Neural cell (in vitro differentiated cells): Measurements from ENCODE around the gene LCT. TPM values are rescaled to one million over a fixed set of nuclear protein-coding genes. Genes with fewer than 3 reads are reported as not detected.
"Not testable (repeated sequence)": the region's sequence is repeated elsewhere in the genome, so short reads cannot be mapped to it uniquely, and the experiment has no call there.

Source experiments
- H2AFZ ChIP-seq: fragments of 200-600, 300-800 bp; sonication (generic), shearing (Covaris generic); 2 replicates; pipeline ENCODE4 v1.6.0; 2014; ENCODE audit warnings: low read depth, mild to moderate bottlenecking, antibody characterized with exemption, low read length, moderate library complexity
- H3F3A ChIP-seq: fragments of 200-600 bp; shearing (Covaris generic); 2 replicates; pipeline ENCODE4 v1.6.1; 2016; ENCODE audit warnings: mild to moderate bottlenecking, moderate library complexity, mixed read lengths, antibody characterized with exemption, low read length; ENCODE audit not compliant: insufficient read depth, poor library complexity, severe bottlenecking
- H3K27ac ChIP-seq: fragments of 200-600, 300-800 bp; sonication (generic), shearing (Covaris generic); 2 replicates; pipeline ENCODE4 v1.5.1; 2014; ENCODE audit warnings: mild to moderate bottlenecking, low read length, moderate library complexity
- H3K27me3 ChIP-seq: fragments of 300-800, 200-600 bp; sonication (generic), shearing (Covaris generic); 2 replicates; pipeline ENCODE4 v1.6.0; 2014; ENCODE audit warnings: mild to moderate bottlenecking, low read depth, low read length, moderate library complexity; ENCODE audit not compliant: insufficient read depth
- H3K36me3 ChIP-seq: fragments of 300-800, 200-600 bp; sonication (generic), shearing (Covaris generic); 2 replicates; pipeline ENCODE4 v1.5.1; 2014; ENCODE audit warnings: mild to moderate bottlenecking, antibody characterized with exemption, low read length, moderate library complexity; ENCODE audit not compliant: insufficient read depth
- H3K4me2 ChIP-seq: fragments of 300-800, 200-600 bp; sonication (generic), shearing (Covaris generic); 2 replicates; pipeline ENCODE4 v1.6.0; 2014; ENCODE audit warnings: mild to moderate bottlenecking, low read length
- H3K4me3 ChIP-seq: fragments of 300-800, 200-600 bp; sonication (generic), shearing (Covaris generic); 2 replicates; pipeline ENCODE4 v1.5.1; 2014; ENCODE audit warnings: mild to moderate bottlenecking, low read length, moderate library complexity
- H3K79me2 ChIP-seq: fragments of 200-600 bp; shearing (Covaris generic); replicated peaks from 2 replicates; pipeline ENCODE4 v1.6.0; 2014; ENCODE audit warnings: mild to moderate bottlenecking, low read length, moderate library complexity; ENCODE audit not compliant: insufficient read depth
- H3K9ac ChIP-seq: fragments of 300-800, 200-600 bp; sonication (generic), shearing (Covaris generic); 2 replicates; pipeline ENCODE4 v1.6.1; 2016; ENCODE audit warnings: mild to moderate bottlenecking, low read length, mixed read lengths
- H3K9me2 ChIP-seq: fragments of 200-600 bp; shearing (Covaris generic); 2 replicates; pipeline ENCODE4 v1.6.1; 2016; ENCODE audit warnings: mild to moderate bottlenecking, low read length, mixed read lengths; ENCODE audit not compliant: insufficient read depth
- H3K9me3 ChIP-seq: fragments of 200-600, 300-800 bp; sonication (generic), shearing (Covaris generic); 2 replicates; pipeline ENCODE4 v1.6.1; 2016; ENCODE audit warnings: mild to moderate bottlenecking, mixed run types, low read length, moderate library complexity, mixed read lengths
- H4K20me1 ChIP-seq: fragments of 200-600 bp; shearing (Covaris generic); 2 replicates; pipeline ENCODE4 v1.6.1; 2016; ENCODE audit warnings: mild to moderate bottlenecking, mixed run types; ENCODE audit not compliant: insufficient read depth
- CTCF ChIP-seq: fragments of 450-650 bp; IDR thresholded peaks from 2 replicates; pipeline ENCODE4 v1.5.1; 2014; ENCODE audit warnings: antibody characterized with exemption, mild to moderate bottlenecking, moderate library complexity; ENCODE audit not compliant: poor library complexity, severe bottlenecking
- EP300 ChIP-seq: fragments of 450-650 bp; conservative IDR thresholded peaks from 2 replicates; pipeline ENCODE4 v1.6.1; 2014; ENCODE audit warnings: antibody characterized with exemption, mild to moderate bottlenecking, moderate library complexity; ENCODE audit not compliant: poor library complexity, severe bottlenecking
- EZH2 ChIP-seq: fragments of 200-600, 300-800 bp; shearing (Covaris generic), sonication (generic); IDR thresholded peaks from 2 replicates; pipeline ENCODE4 v1.6.1; 2014; ENCODE audit warnings: antibody characterized with exemption, low read length, borderline replicate concordance, mild to moderate bottlenecking; ENCODE audit not compliant: insufficient read depth, poor library complexity, severe bottlenecking
- MXI1 ChIP-seq: fragments of 450-650 bp; conservative IDR thresholded peaks from 2 replicates; pipeline ENCODE4 v1.6.1; 2014; ENCODE audit warnings: antibody characterized with exemption, mild to moderate bottlenecking; ENCODE audit not compliant: poor library complexity, severe bottlenecking
- POLR2AphosphoS5 ChIP-seq: IDR thresholded peaks from 2 replicates; pipeline ENCODE4 v1.6.1; 2012
- RAD21 ChIP-seq: fragments of 450-650 bp; conservative IDR thresholded peaks from 2 replicates; pipeline ENCODE4 v1.6.1; 2014; ENCODE audit warnings: antibody characterized with exemption, mild to moderate bottlenecking, moderate library complexity
- SMC3 ChIP-seq: fragments of 450-650 bp; conservative IDR thresholded peaks from 2 replicates; pipeline ENCODE4 v1.6.1; 2014; ENCODE audit warnings: antibody characterized with exemption, mild to moderate bottlenecking, moderate library complexity; ENCODE audit not compliant: poor library complexity
- TAF1 ChIP-seq: IDR thresholded peaks from 2 replicates; pipeline ENCODE4 v1.6.1; 2012; ENCODE audit warnings: low read depth
- polyA plus RNA-seq: library from polyadenylated mRNA; depleted of rRNA; stranded (reverse); fragments of >200 nt; gene quantifications from 2 replicates; pipeline ENCODE4 v1.2.3, GENCODE V29; 2014
- TF ChIP-seq, protein P1 (sequence below): IDR thresholded peaks from 2 replicates; pipeline ENCODE4 v1.6.1; 2012; ENCODE audit warnings: borderline replicate concordance

LCT gene
- polyA plus RNA-seq, 1 donor from 2014 or later, result not detected

DNA sequence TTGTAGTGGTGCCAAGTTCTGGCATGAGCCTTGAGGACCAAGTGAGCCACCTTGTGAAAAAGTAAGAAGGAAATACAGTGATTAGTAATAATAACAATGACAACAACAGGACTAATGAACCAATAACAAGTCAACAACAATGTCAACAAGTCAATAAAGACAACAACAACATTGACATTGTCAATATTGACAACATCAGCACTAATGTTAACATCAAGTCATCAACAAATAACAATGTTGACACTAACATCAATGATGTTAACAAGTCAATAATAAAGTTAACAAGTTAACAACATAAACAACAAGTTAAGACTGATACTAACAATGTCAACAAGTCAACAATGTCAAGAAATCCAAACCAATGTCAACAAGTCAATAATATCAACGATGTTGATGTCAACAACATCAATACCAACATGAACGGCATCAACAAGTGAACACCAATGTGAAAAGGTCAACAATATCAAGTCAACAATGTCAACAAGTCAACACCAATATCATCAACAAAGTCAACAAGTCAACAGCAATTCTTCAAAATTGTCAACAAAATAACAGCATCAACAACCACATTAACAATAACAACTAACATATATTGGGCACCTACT is 24.0 kb downstream of the LCT start:
- Histone ChIP-seq H3K27me3 (no peaks in the 10 kb centered on the region), H3K9ac (no peak overlapping the region), H3K4me3 (no peak overlapping the region), H3K79me2 (no peaks in the 10 kb centered on the region), H3K4me2 (no peak overlapping the region), H3K9me3 (no peaks in the 10 kb centered on the region), H3K36me3 (no peaks in the 10 kb centered on the region), H3K27ac (no peak overlapping the region), H4K20me1 (no peaks in the 10 kb centered on the region), H3F3A (no peaks in the 10 kb centered on the region), H2AFZ (no peak overlapping the region), H3K9me2 (no peaks in the 10 kb centered on the region)
- no peak for TF ChIP-seq POLR2AphosphoS5
- TF ChIP-seq CTCF, result no peak
- TF ChIP-seq SMC3, result no peak
- TF ChIP-seq RAD21, result no peak
- TF ChIP-seq, protein P1, sequence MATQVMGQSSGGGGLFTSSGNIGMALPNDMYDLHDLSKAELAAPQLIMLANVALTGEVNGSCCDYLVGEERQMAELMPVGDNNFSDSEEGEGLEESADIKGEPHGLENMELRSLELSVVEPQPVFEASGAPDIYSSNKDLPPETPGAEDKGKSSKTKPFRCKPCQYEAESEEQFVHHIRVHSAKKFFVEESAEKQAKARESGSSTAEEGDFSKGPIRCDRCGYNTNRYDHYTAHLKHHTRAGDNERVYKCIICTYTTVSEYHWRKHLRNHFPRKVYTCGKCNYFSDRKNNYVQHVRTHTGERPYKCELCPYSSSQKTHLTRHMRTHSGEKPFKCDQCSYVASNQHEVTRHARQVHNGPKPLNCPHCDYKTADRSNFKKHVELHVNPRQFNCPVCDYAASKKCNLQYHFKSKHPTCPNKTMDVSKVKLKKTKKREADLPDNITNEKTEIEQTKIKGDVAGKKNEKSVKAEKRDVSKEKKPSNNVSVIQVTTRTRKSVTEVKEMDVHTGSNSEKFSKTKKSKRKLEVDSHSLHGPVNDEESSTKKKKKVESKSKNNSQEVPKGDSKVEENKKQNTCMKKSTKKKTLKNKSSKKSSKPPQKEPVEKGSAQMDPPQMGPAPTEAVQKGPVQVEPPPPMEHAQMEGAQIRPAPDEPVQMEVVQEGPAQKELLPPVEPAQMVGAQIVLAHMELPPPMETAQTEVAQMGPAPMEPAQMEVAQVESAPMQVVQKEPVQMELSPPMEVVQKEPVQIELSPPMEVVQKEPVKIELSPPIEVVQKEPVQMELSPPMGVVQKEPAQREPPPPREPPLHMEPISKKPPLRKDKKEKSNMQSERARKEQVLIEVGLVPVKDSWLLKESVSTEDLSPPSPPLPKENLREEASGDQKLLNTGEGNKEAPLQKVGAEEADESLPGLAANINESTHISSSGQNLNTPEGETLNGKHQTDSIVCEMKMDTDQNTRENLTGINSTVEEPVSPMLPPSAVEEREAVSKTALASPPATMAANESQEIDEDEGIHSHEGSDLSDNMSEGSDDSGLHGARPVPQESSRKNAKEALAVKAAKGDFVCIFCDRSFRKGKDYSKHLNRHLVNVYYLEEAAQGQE, result no peak
- no peak for TF ChIP-seq MXI1
- TF ChIP-seq TAF1, result no peak
- no peak for TF ChIP-seq EP300
- TF ChIP-seq EZH2, result no peak

- not testable (repeated sequence) for H3K4me2 ChIP-seq, H4K20me1 ChIP-seq, H3K36me3 ChIP-seq, H3K9ac ChIP-seq, H3K4me3 ChIP-seq, H3K27me3 ChIP-seq, H3K9me2 ChIP-seq, H3K9me3 ChIP-seq, H3F3A ChIP-seq, H2AFZ ChIP-seq, H3K27ac ChIP-seq, H3K79me2 ChIP-seq
Observed at GRCh38 chr2:135807874-135808273, 29.1 kb downstream of the LCT start.

- H3F3A ChIP-seq, result no peaks in the 10 kb centered on the region
- TF ChIP-seq, protein P1, result no peak
- no peak for TF ChIP-seq TAF1
- TF ChIP-seq SMC3, result no peak
- no peak for TF ChIP-seq CTCF
- TF ChIP-seq EZH2, result no peak
- TF ChIP-seq POLR2AphosphoS5, result no peak
- TF ChIP-seq EP300, result no peak
- no peak for TF ChIP-seq RAD21
- no peak for TF ChIP-seq MXI1
- H3K27me3 ChIP-seq, result no peaks in the 10 kb centered on the region
- no peaks in the 10 kb centered on the region for H3K36me3 ChIP-seq
- H3K9ac ChIP-seq, result no peak overlapping the region
- H3K9me2 ChIP-seq, result no peaks in the 10 kb centered on the region
- no peaks in the 10 kb centered on the region for H3K79me2 ChIP-seq
- H3K9me3 ChIP-seq, result peaks cover 5% of the 10 kb centered on the region
- H3K27ac ChIP-seq, result no peak overlapping the region
- no peaks in the 10 kb centered on the region for H4K20me1 ChIP-seq
- H3K4me3 ChIP-seq, result no peak overlapping the region
- H3K4me2 ChIP-seq, result no peak overlapping the region
- no peak overlapping the region for H2AFZ ChIP-seq
Observed at GRCh38 chr2:135803278-135803677, 33.7 kb downstream of the LCT start.
